ENCODE data around the gene STAC3.
A peak's percentile ranks its signal among the peaks of the same experiment; 100 is the strongest.

The STAC3 gene

GRCh38 chr12:57196439-57196838 is 54.5 kb downstream of the STAC3 start:
- Histone ChIP-seq H3K9ac (ENCODE audit: low read length) (no peak overlapping the region), H3K4me2 (ENCODE audit: low read length) (no peak overlapping the region), H3K27ac (ENCODE audit: low read length) (no peak overlapping the region), H2AFZ (ENCODE audit: low read depth, low read length) (no peak overlapping the region), H3K9me3 (ENCODE audit: insufficient read depth, low read length) (no peaks in the 10 kb centered on the region), H3K4me1 (ENCODE audit: low read length) (no peaks in the 10 kb centered on the region), H3K27me3 (ENCODE audit: low read depth, low read length) (no peaks in the 10 kb centered on the region), H3K79me2 (ENCODE audit: low read length) (no peaks in the 10 kb centered on the region), H3K4me3 (ENCODE audit: low read length) (no peak overlapping the region), H3K36me3 (replicated peaks; ENCODE audit: low read depth, low read length) (no peaks in the 10 kb centered on the region), H4K20me1 (ENCODE audit: insufficient read depth, low read length) (no peaks in the 10 kb centered on the region)
- TF ChIP-seq EZH2phosphoT487 (IDR thresholded peaks at IDR 0.05; ENCODE audit: low read depth) (no peak), CTCF (IDR thresholded peaks at IDR 0.05; ENCODE audit: low read depth, low read length) (no peak)

- no peaks in the 10 kb centered on the region for H3K4me1 ChIP-seq (ENCODE audit: low read length)
Measured at GRCh38 chr12:57195611-57196371, 55.2 kb downstream of the STAC3 start.

GRCh38 chr12:57195186-57195585 is 55.8 kb downstream of the STAC3 start:
- no peak overlapping the region for H3K9ac ChIP-seq (ENCODE audit: low read length)
- no peak for TF ChIP-seq EZH2phosphoT487 (IDR thresholded peaks at IDR 0.05; ENCODE audit: low read depth)
- TF ChIP-seq CTCF (IDR thresholded peaks at IDR 0.05; ENCODE audit: low read depth, low read length): no peak
- no peak overlapping the region for H3K27ac ChIP-seq (ENCODE audit: low read length)
- H3K9me3 ChIP-seq (ENCODE audit: insufficient read depth, low read length): no peaks in the 10 kb centered on the region
- no peak overlapping the region for H3K4me3 ChIP-seq (ENCODE audit: low read length)
- no peaks in the 10 kb centered on the region for H3K36me3 ChIP-seq (replicated peaks; ENCODE audit: low read depth, low read length)
- no peaks in the 10 kb centered on the region for H3K4me1 ChIP-seq (ENCODE audit: low read length)
- no peaks in the 10 kb centered on the region for H3K27me3 ChIP-seq (ENCODE audit: low read depth, low read length)
- no peaks in the 10 kb centered on the region for H4K20me1 ChIP-seq (ENCODE audit: insufficient read depth, low read length)
- H3K4me2 ChIP-seq (ENCODE audit: low read length): no peak overlapping the region
- no peak overlapping the region for H2AFZ ChIP-seq (ENCODE audit: low read depth, low read length)
- H3K79me2 ChIP-seq (ENCODE audit: low read length): no peaks in the 10 kb centered on the region

More at GRCh38 chr12:57195611-57196371, 55.2 kb downstream of the STAC3 start:
- Histone ChIP-seq H3K36me3 (replicated peaks; ENCODE audit: low read depth, low read length) (no peaks in the 10 kb centered on the region), H2AFZ (ENCODE audit: low read depth, low read length) (no peak overlapping the region), H3K27ac (ENCODE audit: low read length) (no peak overlapping the region), H3K4me2 (ENCODE audit: low read length) (no peak overlapping the region), H3K4me3 (ENCODE audit: low read length) (no peak overlapping the region), H4K20me1 (ENCODE audit: insufficient read depth, low read length) (no peaks in the 10 kb centered on the region), H3K9me3 (ENCODE audit: insufficient read depth, low read length) (no peaks in the 10 kb centered on the region), H3K79me2 (ENCODE audit: low read length) (no peaks in the 10 kb centered on the region), H3K9ac (ENCODE audit: low read length) (no peak overlapping the region), H3K27me3 (ENCODE audit: low read depth, low read length) (no peaks in the 10 kb centered on the region)
- TF ChIP-seq EZH2phosphoT487 (IDR thresholded peaks at IDR 0.05; ENCODE audit: low read depth) (no peak), CTCF (IDR thresholded peaks at IDR 0.05; ENCODE audit: low read depth, low read length) (peak; percentile 26; the same call in 1 of the 2 replicates)

- TF ChIP-seq CTCF (IDR thresholded peaks at IDR 0.05; ENCODE audit: low read depth, low read length): no peak
- no peak for TF ChIP-seq EZH2phosphoT487 (IDR thresholded peaks at IDR 0.05; ENCODE audit: low read depth)
- Histone ChIP-seq H3K36me3 (replicated peaks; ENCODE audit: low read depth, low read length) (no peaks in the 10 kb centered on the region), H3K4me2 (ENCODE audit: low read length) (no peak overlapping the region), H3K4me3 (ENCODE audit: low read length) (no peak overlapping the region), H3K9ac (ENCODE audit: low read length) (no peak overlapping the region), H3K27ac (ENCODE audit: low read length) (no peak overlapping the region), H4K20me1 (ENCODE audit: insufficient read depth, low read length) (no peaks in the 10 kb centered on the region), H3K4me1 (ENCODE audit: low read length) (no peaks in the 10 kb centered on the region), H3K27me3 (ENCODE audit: low read depth, low read length) (no peaks in the 10 kb centered on the region), H3K79me2 (ENCODE audit: low read length) (no peaks in the 10 kb centered on the region), H2AFZ (ENCODE audit: low read depth, low read length) (no peak overlapping the region), H3K9me3 (ENCODE audit: insufficient read depth, low read length) (no peaks in the 10 kb centered on the region)
Measured at GRCh38 chr12:57194253-57194652, 56.7 kb downstream of the STAC3 start.
